Thyroid gland (tissue), 4 donors: Measurements from ENCODE around the gene C10orf53. TPM values are rescaled to one million over a fixed set of nuclear protein-coding genes. Genes with fewer than 3 reads are reported as not detected.

ENCODE experiments used
- DNase-seq, 2 donors: peaks; one replicate each; pipeline ENCODE4 v3.0.0-alpha.2; 2019
- H3K27ac ChIP-seq, 3 donors: fragments of 200-600 bp; sonication (generic); 1 replicate in 2 of 3; 2 replicates in 1 of 3; pipeline ENCODE4 v1.5.1; 2016 to 2019; ENCODE audit warnings: mild to moderate bottlenecking in 1 of 3, moderate library complexity in 1 of 3
- H3K27me3 ChIP-seq: fragments of 200-600 bp; sonication (generic); one replicate; pipeline ENCODE4 v1.5.1; 2019
- H3K36me3 ChIP-seq, 2 donors: fragments of 200-600 bp; sonication (generic); one replicate each; pipeline ENCODE4 v1.5.1; 2016 to 2019
- H3K4me1 ChIP-seq, 2 donors: fragments of 200-600 bp; sonication (generic); one replicate each; pipeline ENCODE4 v1.5.1; 2017 to 2019
- H3K4me3 ChIP-seq, 3 donors: fragments of 200-600 bp; sonication (generic); replicated peaks in 1 of 3; 1 replicate in 2 of 3; 2 replicates in 1 of 3; pipeline ENCODE4 v1.5.1; 2016; ENCODE audit warnings: mild to moderate bottlenecking in 1 of 3
- H3K9me3 ChIP-seq: fragments of 200-600 bp; sonication (generic); one replicate; pipeline ENCODE4 v1.5.1; 2017
- CTCF ChIP-seq, 6 experiments: fragments of 200-600 bp in 3 of 6; fragments of 450-650 bp in 3 of 6; sonication (generic) in 3 of 6; IDR thresholded peaks; one replicate each; pipeline ENCODE4 v1.5.1; 2016 to 2019; ENCODE audit warnings: antibody characterized with exemption in 6 of 6, mild to moderate bottlenecking in 2 of 6, inconsistent platforms in 1 of 6, moderate library complexity in 1 of 6
- POLR2A ChIP-seq, 2 donors: fragments of 450-650 bp; IDR thresholded peaks; one replicate each; pipeline ENCODE4 v1.6.1; 2017; ENCODE audit warnings: antibody characterized with exemption in 2 of 2, mild to moderate bottlenecking in 2 of 2, moderate library complexity in 1 of 2
- WGBS, 2 donors: methylation state at CpG; one replicate each; pipeline ENCODE4 v1.1.5; 2017; 5-methylcytosine and 5-hydroxymethylcytosine counted together
- intact Hi-C: fragments of 100-400 bp; cut with DNase I; formaldehyde crosslinking; loops from one replicate; pipeline ENCODE4 v1.15.1; 2023
- total RNA-seq, 4 donors: library from RNA; depleted of rRNA; stranded (reverse); fragments of >200 nt; gene quantifications; one replicate each; pipeline ENCODE4 v1.2.3, GENCODE V29; 2016

The C10orf53 gene
- total RNA-seq, 4 donors from 2014 or later: not detected

DNA sequence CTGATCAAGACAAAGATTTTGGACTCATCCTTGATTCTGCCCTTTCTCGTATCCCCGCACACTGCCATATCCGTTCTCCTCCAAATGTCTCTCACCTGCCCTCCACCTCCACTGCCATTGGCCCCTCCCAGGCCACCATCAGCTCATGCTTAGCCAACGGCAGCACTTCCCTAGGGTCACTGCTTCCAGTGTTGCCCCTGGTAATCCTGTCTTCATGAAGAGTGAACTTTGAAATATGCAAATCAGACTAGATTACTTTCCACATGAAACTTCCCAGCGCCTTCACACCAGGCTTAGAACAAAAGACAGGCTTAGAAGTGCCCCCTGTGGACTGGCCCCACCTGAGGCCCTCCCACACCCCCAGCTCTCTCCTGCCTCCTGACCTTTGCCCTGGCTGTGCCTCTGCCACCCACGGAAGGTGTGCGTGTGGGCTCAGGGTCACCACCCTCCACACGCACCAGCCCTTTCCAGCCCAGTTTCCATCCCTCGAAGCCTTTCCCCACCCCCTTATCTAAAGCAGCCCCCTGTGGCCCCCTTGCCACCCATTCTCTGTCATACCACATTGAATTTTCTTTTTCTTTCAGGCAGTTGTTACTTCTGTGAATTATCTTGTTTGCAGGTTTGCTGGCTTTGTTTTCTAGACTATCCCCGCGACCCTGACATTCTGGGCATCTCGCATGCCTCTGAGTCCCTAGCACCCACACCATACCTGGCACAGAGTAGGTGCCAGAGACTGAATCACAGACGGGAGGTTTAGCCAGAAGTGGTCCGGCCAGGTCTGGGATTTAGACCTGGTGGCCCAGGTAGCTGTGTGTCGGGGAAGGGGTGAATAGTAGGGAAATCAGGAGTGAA lies 26.8 kb upstream of the C10orf53 start:
- Histone ChIP-seq H3K9me3 (no peaks in the 10 kb centered on the region), H3K27me3 (no peaks in the 10 kb centered on the region), H3K36me3 (no peaks in the 10 kb centered on the region), H3K4me3 (no peak overlapping the region), H3K4me1 (no peaks in the 10 kb centered on the region), H3K27ac (no peak overlapping the region)
- 77 to 78% methylated on average over 15 of the region's 15 CpGs for WGBS, 2 donors
- no peak for TF ChIP-seq POLR2A (IDR thresholded peaks at IDR 0.05)
- TF ChIP-seq CTCF (IDR thresholded peaks at IDR 0.05): no peak
- intact Hi-C loops: no loop called here
- no peak for DNase-seq

- WGBS, 2 donors: 70 to 77% methylated on average over 8 to 11 of the region's 11 CpGs
- Histone ChIP-seq H3K27ac (no peak overlapping the region), H3K27me3 (no peaks in the 10 kb centered on the region), H3K9me3 (no peaks in the 10 kb centered on the region), H3K36me3 (no peaks in the 10 kb centered on the region), H3K4me1 (no peaks in the 10 kb centered on the region), H3K4me3 (no peak overlapping the region)
- TF ChIP-seq POLR2A (IDR thresholded peaks at IDR 0.05) (no peak), CTCF (IDR thresholded peaks at IDR 0.05) (no peak)
- no peak for DNase-seq
- intact Hi-C loops: no loop called here
Observed at GRCh38 chr10:49653273-49653929, 26.1 kb upstream of the C10orf53 start.

- WGBS, 2 donors: 55 to 57% methylated on average over 5 of the region's 5 CpGs
- Histone ChIP-seq H3K36me3 (no peaks in the 10 kb centered on the region), H3K27ac (no peak overlapping the region), H3K9me3 (no peaks in the 10 kb centered on the region), H3K27me3 (no peaks in the 10 kb centered on the region), H3K4me3 (no peak overlapping the region), H3K4me1 (no peaks in the 10 kb centered on the region)
- TF ChIP-seq CTCF (IDR thresholded peaks at IDR 0.05): no peak
- no peak for TF ChIP-seq POLR2A (IDR thresholded peaks at IDR 0.05)
- DNase-seq: no peak
- intact Hi-C loops: no loop called here
Observed at GRCh38 chr10:49654036-49654693, 25.3 kb upstream of the C10orf53 start.

GRCh38 chr10:49655099-49655498 lies 24.4 kb upstream of the C10orf53 start:
- 90 to 91% methylated on average over 11 to 14 of the region's 18 CpGs for WGBS, 2 donors
- DNase-seq: no peak
- TF ChIP-seq POLR2A (IDR thresholded peaks at IDR 0.05) (no peak), CTCF (IDR thresholded peaks at IDR 0.05) (no peak)
- Histone ChIP-seq H3K27me3 (no peaks in the 10 kb centered on the region), H3K9me3 (no peaks in the 10 kb centered on the region), H3K4me1 (no peaks in the 10 kb centered on the region), H3K36me3 (no peaks in the 10 kb centered on the region), H3K27ac (no peak overlapping the region), H3K4me3 (no peak overlapping the region)
- intact Hi-C loops: no loop called here
